ENCODE data around the gene SPTB.

Gene SPTB

DNA sequence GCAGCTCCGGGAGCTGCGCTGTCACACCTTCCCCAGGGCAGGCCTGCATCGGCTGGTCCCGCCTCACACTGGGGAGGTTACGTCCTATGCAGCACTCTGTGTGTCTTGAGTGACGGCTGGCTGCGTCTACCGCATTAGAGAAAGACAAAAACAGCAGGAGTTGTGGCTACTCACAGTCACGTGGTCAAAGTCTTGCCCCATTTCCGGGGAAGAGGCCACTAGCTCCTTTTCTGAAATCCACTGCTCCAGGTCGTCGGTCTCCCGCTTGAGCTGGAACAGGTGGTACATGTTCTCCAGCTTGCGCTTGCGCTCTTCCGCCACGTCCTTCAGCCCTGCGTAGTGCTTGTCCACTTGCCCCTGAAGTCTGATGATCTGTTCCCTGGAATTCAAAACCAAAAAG is 106.7 kb downstream of the SPTB start:
- no peaks in the 10 kb centered on the region for H3K36me3 Mint-ChIP-seq (ENCODE audit: low read depth)
- no peak overlapping the region for H3K27ac Mint-ChIP-seq
- no peak for DNase-seq (ENCODE audit: low spot score)
- no peak overlapping the region for H3K4me3 Mint-ChIP-seq
- peaks cover 3% of the 10 kb centered on the region for H3K4me1 Mint-ChIP-seq (ENCODE audit: low read depth)
- no peaks in the 10 kb centered on the region for H3K27me3 Mint-ChIP-seq (ENCODE audit: low read depth)
- H3K9me3 Mint-ChIP-seq, result no peaks in the 10 kb centered on the region

DNA sequence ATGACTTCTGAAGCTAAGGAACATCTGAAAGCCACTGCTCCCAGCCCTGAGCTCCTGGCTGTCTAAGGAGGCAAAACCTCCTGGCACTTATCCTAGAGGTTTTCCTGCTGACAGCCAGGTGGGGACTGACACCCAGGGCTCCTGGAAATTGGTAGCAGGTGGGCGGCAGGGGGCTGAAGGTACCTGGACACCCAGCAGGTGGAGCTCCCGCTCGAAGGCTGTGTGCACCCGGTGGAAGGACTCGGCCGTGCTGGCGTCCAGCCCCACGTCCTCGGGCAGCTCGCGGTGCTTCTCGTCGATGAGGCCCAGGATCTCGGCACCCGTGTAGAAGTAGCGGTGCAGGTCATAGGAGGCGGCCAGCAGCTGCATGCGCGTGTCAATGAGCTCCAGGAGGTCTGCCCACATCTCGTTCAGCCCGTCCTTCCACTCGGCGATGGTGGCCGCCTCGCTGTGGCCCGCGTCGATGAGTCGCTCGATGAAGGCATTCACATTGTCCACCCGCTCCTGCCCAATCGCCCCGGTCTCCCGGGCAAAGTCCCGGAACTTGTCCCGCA is 107.2 kb downstream of the SPTB start:
- no peak overlapping the region for H3K27ac Mint-ChIP-seq
- no peaks in the 10 kb centered on the region for H3K9me3 Mint-ChIP-seq
- H3K36me3 Mint-ChIP-seq (ENCODE audit: low read depth), result no peaks in the 10 kb centered on the region
- no peaks in the 10 kb centered on the region for H3K27me3 Mint-ChIP-seq (ENCODE audit: low read depth)
- peaks cover 3% of the 10 kb centered on the region for H3K4me1 Mint-ChIP-seq (ENCODE audit: low read depth)
- DNase-seq (ENCODE audit: low spot score), result no peak
- H3K4me3 Mint-ChIP-seq, result no peak overlapping the region

DNA sequence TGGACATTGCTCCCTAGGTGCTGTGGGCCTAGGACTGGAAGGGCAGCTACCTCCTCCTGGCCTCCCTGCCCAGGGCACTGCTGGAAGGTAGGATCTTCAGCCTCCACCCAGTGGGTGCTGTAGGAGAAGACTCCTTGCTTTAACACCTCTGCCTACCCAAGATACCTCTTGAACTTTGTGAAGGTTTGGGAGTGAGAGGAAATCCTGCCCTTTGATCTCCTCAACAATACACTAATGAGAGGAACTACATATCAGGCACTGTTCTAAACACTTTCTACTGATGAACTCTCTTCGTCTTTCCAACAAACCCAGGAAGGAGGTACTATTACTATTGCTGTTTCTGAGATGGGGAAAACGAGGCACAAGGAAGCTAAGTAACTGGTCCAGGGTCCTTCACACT is 108.5 kb downstream of the SPTB start:
- DNase-seq (ENCODE audit: low spot score), result no peak
- Mint-ChIP-seq H3K27me3 (ENCODE audit: low read depth) (no peaks in the 10 kb centered on the region), H3K4me1 (ENCODE audit: low read depth) (peaks cover 3% of the 10 kb centered on the region), H3K36me3 (ENCODE audit: low read depth) (no peaks in the 10 kb centered on the region), H3K9me3 (no peaks in the 10 kb centered on the region), H3K27ac (no peak overlapping the region), H3K4me3 (no peak overlapping the region)

DNA sequence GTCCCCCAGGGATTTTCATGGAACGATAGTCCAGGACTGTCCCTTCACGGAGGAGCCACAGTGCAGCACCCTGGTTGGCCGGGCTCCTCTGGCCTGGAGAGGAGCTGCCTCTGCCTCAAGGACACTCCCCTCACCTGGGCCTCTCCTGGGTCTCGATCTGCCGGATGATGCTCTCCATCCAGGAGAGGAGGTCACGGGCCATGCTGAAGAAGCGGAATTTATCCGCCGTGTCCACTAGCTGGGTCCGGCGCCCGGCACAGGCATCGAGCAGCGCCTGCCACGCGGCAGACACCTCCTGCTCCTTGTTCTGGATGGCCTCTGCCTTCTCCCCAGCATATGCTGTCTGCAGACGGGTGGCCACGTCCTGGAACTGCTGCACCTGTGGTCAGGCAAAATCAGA is 109.0 kb downstream of the SPTB start:
- DNase-seq (ENCODE audit: low spot score), result no peak
- no peaks in the 10 kb centered on the region for H3K36me3 Mint-ChIP-seq (ENCODE audit: low read depth)
- no peak overlapping the region for H3K27ac Mint-ChIP-seq
- H3K9me3 Mint-ChIP-seq, result no peaks in the 10 kb centered on the region
- H3K27me3 Mint-ChIP-seq (ENCODE audit: low read depth), result no peaks in the 10 kb centered on the region
- H3K4me1 Mint-ChIP-seq (ENCODE audit: low read depth), result peaks cover 7% of the 10 kb centered on the region
- H3K4me3 Mint-ChIP-seq, result no peak overlapping the region

DNA sequence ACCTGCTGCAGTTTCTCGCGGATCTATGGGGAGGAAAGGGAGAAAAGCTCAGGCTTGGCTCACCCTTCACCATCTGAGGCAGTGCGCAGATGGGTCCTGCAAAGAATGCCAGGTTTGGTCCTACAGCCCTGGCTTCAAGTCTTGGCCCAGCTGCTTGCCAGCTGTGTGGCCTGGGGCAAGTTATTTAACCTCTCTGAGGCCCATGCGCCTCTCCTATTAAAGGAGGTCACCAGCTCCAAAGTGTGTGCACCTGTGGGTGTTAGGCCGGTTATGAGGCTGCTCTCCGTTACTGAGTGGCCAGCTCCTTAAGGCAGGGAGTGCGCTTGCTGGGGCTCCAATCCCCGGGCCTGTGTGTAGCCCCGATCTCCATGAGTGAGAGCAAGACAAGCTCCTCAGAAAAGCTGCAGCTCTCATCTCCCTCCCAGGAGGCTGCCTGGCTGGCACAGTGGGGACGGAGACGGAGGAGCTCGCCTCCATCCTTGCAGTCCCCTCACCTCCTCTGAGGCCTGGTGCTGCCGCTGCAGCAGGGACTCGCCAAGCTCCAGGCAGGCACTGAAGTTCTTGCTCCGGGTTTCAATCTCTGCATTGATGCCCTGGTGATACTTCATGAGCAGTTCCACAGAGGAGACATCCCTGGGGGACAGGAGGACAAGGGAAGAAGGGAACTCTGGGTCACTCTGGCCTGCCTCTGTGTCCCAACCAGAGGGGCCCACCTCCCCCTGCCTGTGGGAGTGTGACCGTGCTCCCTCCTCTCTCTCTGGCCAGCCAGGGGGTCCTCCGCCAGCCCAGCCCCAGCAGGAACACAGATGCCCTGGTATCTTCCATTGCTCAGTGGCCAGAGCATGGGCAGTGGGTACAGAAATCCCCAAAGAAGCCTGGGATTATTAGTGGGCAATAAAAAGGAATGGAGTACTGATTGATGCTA is 110.3 kb downstream of the SPTB start:
- Mint-ChIP-seq H3K4me3 (no peak overlapping the region), H3K27ac (no peak overlapping the region), H3K36me3 (ENCODE audit: low read depth) (no peaks in the 10 kb centered on the region), H3K27me3 (ENCODE audit: low read depth) (no peaks in the 10 kb centered on the region), H3K4me1 (ENCODE audit: low read depth) (peaks cover 10% of the 10 kb centered on the region), H3K9me3 (no peaks in the 10 kb centered on the region)
- DNase-seq (ENCODE audit: low spot score), result no peak

DNA sequence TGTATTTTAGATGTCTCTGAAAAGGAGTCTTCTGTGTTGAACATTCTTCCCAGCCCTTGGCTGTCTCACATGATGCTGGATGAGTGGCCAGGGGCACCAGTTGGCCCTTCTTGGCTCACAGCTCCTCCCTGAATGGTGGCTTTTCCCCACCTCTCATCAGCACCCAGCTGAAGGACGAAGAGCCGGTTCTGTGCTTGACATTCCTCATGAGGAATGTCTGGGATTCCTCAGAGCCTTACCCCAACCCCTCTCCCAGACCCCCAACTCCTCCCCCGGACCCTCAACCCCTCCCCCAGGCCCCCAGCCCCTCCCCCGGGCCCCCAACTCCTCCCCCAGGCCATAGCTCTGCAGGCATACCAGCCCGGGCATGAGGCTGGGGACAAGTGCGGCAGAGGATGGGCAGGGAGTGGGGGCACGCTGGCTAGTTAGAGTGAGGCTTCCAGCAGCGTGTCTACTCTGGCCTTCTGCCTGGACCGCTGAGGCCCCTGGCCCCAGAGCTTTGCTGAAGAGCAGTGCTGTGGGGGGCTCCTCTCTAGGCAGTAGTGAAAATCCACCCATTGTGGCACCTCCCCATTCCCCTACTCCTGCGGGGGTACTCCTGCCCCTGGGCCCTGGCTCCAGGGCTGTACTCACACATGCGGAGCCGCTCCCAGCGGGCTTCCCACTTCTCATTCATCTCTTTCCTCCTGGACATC is 111.2 kb downstream of the SPTB start:
- no peaks in the 10 kb centered on the region for H3K9me3 Mint-ChIP-seq
- DNase-seq (ENCODE audit: low spot score), result no peak
- peaks cover 14% of the 10 kb centered on the region for H3K4me1 Mint-ChIP-seq (ENCODE audit: low read depth)
- H3K27me3 Mint-ChIP-seq (ENCODE audit: low read depth), result no peaks in the 10 kb centered on the region
- no peak overlapping the region for H3K27ac Mint-ChIP-seq
- no peak overlapping the region for H3K4me3 Mint-ChIP-seq
- H3K36me3 Mint-ChIP-seq (ENCODE audit: low read depth), result no peaks in the 10 kb centered on the region

DNA sequence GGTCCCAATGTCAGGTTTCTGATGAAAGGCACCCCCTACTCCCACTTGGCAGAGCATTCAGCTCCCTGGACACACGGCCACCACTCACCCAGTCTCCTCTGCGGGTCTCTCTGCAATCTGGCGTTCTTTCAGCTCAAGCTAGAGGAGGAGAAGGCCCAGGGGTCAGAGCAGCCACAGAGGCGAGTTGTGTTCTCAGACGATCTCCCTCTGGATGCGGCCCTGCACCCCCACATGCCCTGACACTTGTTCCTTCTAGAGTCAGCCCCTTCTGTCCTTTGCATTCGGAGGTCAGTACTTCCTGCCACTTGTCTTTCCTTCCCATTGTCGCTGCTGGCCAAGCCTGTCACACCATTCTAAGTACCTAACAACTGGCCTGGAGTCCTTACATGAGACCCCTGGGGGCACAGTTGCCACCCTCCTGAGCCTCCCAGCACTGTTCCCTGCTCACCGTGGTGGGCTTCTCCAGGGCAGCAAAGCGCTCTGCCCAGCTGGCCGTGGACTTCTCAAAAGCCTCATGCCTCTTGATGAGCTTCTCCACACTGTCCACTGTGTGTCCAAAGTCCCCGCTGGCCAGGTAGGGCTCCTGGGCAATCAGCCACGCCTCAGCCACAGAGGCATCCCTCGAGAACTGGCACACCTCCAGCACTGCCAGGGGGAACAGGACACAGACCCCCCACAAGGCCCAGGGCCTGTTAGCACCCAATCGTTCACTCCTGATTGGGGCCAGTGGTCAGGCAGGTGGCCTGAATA is 112.3 kb downstream of the SPTB start:
- DNase-seq (ENCODE audit: low spot score), result no peak
- Mint-ChIP-seq H3K9me3 (no peaks in the 10 kb centered on the region), H3K4me1 (ENCODE audit: low read depth) (peaks cover 14% of the 10 kb centered on the region), H3K36me3 (ENCODE audit: low read depth) (no peaks in the 10 kb centered on the region), H3K27me3 (ENCODE audit: low read depth) (no peaks in the 10 kb centered on the region), H3K4me3 (no peak overlapping the region), H3K27ac (no peak overlapping the region)

DNA sequence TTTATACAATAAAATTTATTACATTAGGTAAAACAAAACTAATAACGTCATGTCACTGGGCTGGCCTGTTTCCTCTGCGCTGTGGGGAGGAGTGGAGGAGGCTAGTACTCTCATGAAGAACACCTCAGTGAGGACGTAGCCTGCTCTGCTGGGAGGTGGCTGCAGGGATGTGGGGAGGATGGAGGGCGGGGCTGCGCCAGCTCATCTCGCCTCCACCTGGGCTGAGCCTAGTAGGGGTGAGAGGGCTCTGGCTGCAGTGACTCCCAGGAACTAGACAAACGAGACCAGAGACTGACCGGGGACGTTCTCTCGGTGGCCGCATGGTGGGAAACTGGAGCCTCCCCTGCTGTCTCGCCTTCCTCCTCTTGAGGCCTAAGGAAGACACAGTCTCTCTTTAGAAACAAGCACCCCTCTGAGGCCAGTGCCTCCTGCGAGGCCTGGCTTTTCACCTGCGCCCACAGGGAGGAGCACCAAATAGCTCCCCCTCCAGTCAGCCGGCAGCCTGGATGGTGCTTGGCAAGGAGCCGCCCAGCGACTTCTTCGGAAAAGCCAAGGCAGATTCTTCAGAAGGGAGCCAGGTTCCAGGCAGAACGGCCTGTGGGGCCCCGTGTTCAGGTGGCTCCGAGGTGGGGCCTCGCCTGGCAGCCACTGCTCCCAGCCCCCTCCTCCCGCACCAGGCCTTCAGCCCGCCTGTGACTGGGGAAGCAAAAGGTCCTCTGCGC is 113.1 kb downstream of the SPTB start:
- H3K27ac Mint-ChIP-seq, result no peak overlapping the region
- H3K4me3 Mint-ChIP-seq, result no peak overlapping the region
- H3K4me1 Mint-ChIP-seq (ENCODE audit: low read depth), result peaks cover 17% of the 10 kb centered on the region
- peaks cover 5% of the 10 kb centered on the region for H3K27me3 Mint-ChIP-seq (ENCODE audit: low read depth)
- H3K9me3 Mint-ChIP-seq, result no peaks in the 10 kb centered on the region
- no peaks in the 10 kb centered on the region for H3K36me3 Mint-ChIP-seq (ENCODE audit: low read depth)
- no peak for DNase-seq (ENCODE audit: low spot score)

DNA sequence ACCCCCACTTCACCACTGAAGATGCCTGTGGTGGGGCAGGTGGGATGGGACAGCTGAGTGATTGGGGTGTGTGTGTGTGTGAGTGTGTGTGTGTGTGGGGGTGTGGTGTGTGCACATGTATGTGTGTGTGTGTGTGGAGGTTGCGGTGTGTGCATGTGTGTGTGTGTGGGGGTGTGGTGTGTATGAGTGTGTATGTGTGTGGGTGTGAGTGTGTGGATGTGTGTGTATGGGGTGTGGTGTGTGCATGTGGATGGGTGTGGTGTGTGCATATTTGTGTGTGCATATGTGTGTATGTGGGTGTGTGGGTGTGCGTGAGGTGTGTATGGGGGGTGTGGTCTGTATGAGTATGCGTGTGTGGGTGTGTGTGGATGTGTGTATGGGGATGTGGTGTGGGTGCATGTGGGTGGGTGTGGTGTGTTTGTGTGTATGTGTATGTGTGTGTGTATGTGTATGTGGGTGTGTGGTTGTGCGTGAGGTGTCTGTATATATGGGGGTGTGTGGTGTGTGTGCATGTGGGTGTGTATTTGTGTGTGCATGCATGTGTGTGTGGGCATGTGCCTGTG is 113.9 kb downstream of the SPTB start:
- H3K4me1 Mint-ChIP-seq (ENCODE audit: low read depth), result peaks cover 16% of the 10 kb centered on the region
- no peak overlapping the region for H3K4me3 Mint-ChIP-seq
- H3K36me3 Mint-ChIP-seq (ENCODE audit: low read depth), result no peaks in the 10 kb centered on the region
- H3K27me3 Mint-ChIP-seq (ENCODE audit: low read depth), result peaks cover 10% of the 10 kb centered on the region
- DNase-seq (ENCODE audit: low spot score), result no peak
- no peaks in the 10 kb centered on the region for H3K9me3 Mint-ChIP-seq
- no peak overlapping the region for H3K27ac Mint-ChIP-seq

DNA sequence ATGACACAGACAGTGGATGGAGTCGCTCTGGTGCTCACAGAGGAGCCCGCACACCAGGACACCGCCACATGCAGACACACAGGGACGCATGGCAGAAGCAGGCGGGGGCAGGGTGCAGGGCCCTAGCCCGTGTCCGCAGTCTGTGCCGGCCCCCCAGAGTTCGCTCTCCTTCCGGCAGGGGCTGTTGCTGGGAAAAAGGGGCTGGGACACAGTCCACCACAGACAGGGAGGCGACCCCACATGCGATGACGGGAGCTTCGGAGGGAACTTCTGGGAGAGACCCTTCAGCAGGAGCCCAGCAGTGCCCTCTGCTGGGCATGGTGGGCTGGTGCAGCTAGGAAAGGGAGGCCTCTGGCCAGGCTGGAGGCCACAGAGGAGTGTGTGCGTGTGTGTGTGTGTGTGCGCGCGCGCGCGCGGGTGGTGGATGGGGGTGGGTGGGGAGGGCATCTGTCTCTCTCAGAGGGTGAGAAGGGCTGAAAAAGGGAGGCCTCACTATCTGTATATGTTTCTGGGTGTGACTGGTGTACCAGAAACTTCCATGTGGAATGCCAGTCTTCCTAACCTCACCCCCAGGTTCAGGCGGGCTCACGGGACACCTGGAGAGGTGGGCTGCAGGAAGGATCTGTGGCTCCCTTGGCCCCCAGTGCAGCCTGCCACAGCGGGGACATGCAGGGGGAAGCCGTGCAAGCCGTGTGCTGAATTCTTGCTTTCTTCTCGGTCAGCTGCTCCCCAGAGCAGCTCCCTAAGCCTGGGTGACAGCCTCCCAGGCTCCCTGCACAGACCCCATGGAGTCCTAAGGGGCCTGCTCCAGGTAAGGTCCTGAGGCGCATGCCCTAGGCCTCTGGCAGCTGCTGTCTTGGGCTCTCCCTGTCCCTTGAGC is 114.8 kb downstream of the SPTB start:
- H3K9me3 Mint-ChIP-seq, result no peaks in the 10 kb centered on the region
- H3K27ac Mint-ChIP-seq, result no peak overlapping the region
- H3K4me3 Mint-ChIP-seq, result peak overlapping the region; percentile 55
- DNase-seq (ENCODE audit: low spot score), result peak; percentile 51
- H3K27me3 Mint-ChIP-seq (ENCODE audit: low read depth), result peaks cover 16% of the 10 kb centered on the region
- H3K4me1 Mint-ChIP-seq (ENCODE audit: low read depth), result peaks cover 18% of the 10 kb centered on the region
- H3K36me3 Mint-ChIP-seq (ENCODE audit: low read depth), result no peaks in the 10 kb centered on the region

DNA sequence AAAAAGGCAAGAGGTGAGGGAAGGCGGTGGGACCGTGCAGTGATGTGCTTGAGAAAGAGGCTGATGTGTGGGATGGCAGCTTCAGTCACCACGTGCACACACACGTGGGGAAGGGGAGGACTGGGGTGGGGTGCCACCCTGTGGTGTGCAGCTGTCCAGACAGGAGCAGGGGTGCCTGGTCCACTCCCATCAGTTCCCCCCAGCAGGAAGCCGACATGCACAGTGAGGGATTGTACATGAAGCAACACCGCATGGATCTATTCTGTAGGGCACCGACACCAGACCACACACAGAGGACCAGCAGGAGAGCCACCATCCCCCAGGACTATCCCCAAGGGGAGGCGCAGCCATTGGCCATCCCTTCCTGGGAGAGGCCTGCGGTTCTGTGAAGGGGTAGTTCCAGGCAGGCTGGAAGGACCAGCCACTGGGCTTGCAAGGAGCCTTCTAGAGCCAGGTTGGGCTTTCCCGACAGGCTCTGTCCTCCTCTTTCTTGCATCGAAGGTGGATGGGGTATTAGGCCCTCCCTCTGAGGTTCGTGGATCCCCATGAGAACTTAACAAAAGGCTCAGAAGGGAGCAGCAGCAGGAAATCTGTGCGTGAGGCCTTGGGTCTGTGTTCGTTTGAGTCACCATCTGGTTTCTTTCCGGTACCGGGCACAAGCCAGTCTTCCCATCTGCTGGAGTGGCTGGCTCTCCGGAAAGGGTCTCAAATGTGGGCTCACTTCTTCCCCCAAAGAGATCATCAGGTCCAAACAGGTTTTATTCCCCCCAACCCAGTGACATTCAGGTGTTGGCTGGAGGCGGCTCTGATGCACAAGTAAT is 115.7 kb downstream of the SPTB start:
- Mint-ChIP-seq H3K36me3 (ENCODE audit: low read depth) (no peaks in the 10 kb centered on the region), H3K4me1 (ENCODE audit: low read depth) (peaks cover 21% of the 10 kb centered on the region), H3K9me3 (no peaks in the 10 kb centered on the region), H3K4me3 (peak overlapping the region; percentile 55), H3K27me3 (ENCODE audit: low read depth) (peaks cover 16% of the 10 kb centered on the region), H3K27ac (no peak overlapping the region)
- DNase-seq (ENCODE audit: low spot score), result no peak

Data from T-helper 2 cell treated with Interferon-gamma antibody and Interleukin-4, amounts not matched to agents 5 μg/mL and 100 μg/mL, for 36 hours (primary cell).